SH-SY5Y (cell line): ENCODE data around the gene STAMBPL1.

Experiments
- GATA2 ChIP-seq: IDR thresholded peaks from 2 replicates; pipeline ENCODE4 v1.6.1; 2011; ENCODE audit warnings: mild to moderate bottlenecking, low read depth, low read length
- GATA3 ChIP-seq: IDR thresholded peaks from 2 replicates; pipeline ENCODE4 v1.6.1; 2011; ENCODE audit warnings: low read depth, mild to moderate bottlenecking, low read length, moderate library complexity

GRCh38 chr10:88952647-88953111 is 72.6 kb downstream of the STAMBPL1 start, which contains the start of gene ACTA2:
- TF ChIP-seq GATA3: no peak
- no peak for TF ChIP-seq GATA2
